Measurements from ENCODE around the gene CREB5.
"Not testable (repeated sequence)": the region's sequence is repeated elsewhere in the genome, so short reads cannot be mapped to it uniquely, and the experiment has no call there.

CREB5 gene

GRCh38 chr7:28532181-28532580, 119.9 kb downstream of the CREB5 start:
- Histone ChIP-seq H3K4me1 (ENCODE audit: insufficient read depth, low read length) (peaks cover 18% of the 10 kb centered on the region), H3K36me3 (ENCODE audit: insufficient read depth, low read length) (no peaks in the 10 kb centered on the region), H3K9ac (ENCODE audit: low read depth, low read length) (no peak overlapping the region), H3K9me3 (ENCODE audit: control insufficient read depth, insufficient read depth, low read length) (no peaks in the 10 kb centered on the region)

DNA sequence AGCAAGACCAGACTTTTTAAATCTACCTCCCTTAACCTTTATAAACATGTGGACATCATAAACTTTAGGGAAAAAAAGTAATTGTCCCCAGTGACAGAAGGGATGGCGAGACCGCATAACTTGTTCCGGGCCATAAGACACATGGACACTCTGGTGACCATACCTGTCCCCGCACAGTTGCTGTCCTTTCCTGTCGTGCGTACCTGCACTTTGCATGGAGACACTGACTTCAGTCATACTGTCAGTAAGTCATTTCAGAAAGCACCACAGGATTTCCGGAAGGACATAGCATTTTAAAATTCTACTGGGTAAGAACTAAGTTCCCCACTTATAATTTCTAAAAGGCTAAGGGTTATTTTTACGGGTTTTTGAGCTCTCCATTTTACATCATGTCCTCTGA, 120.9 kb downstream of the CREB5 start:
- peaks cover 18% of the 10 kb centered on the region for H3K4me1 ChIP-seq (ENCODE audit: insufficient read depth, low read length)
- H3K9ac ChIP-seq (ENCODE audit: low read depth, low read length), result no peak overlapping the region
- no peaks in the 10 kb centered on the region for H3K36me3 ChIP-seq (ENCODE audit: insufficient read depth, low read length)
- no peaks in the 10 kb centered on the region for H3K9me3 ChIP-seq (ENCODE audit: control insufficient read depth, insufficient read depth, low read length)

DNA sequence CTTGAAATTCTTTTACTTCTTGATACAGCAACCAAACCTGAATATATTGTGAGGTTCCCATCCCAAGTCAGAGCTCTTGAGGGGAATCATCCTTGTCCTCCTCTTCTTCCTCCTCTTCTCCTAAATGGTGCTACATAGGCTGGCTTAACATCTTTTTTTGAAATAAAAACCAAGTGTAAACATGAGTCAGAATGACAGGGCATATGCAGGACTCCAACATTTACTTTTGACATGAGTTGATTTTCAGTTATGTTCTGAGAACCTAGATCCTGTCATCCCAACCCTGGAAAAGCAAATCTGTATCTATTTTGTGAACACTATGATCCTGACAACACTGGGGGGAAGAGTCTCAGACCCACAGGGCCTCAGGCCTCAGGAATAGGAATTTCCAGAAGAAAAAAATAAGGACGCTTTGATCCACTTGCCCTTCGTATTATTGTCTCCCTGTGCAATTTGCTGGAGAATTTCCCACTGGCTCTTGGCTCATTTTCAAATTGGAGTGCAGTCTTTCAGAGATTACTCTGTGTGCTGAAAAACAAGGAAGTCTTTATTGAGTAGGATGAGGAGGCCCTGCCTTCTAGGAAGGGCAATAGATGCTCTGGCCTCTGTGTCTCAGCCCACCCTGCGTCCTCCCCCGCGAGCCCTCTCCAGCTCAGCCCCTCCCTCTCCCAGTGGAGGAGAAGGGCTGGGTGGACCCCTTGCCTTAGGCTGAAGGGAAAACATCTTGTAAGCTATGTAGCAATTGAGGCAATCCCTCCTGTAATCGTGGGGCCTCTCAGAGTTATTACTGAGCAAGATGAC, 121.6 kb downstream of the CREB5 start:
- peaks cover 18% of the 10 kb centered on the region for H3K4me1 ChIP-seq (ENCODE audit: insufficient read depth, low read length)
- no peak overlapping the region for H3K9ac ChIP-seq (ENCODE audit: low read depth, low read length)
- no peaks in the 10 kb centered on the region for H3K9me3 ChIP-seq (ENCODE audit: control insufficient read depth, insufficient read depth, low read length)
- no peaks in the 10 kb centered on the region for H3K36me3 ChIP-seq (ENCODE audit: insufficient read depth, low read length)

- Histone ChIP-seq H3K36me3 (ENCODE audit: insufficient read depth, low read length) (no peaks in the 10 kb centered on the region), H3K9ac (ENCODE audit: low read depth, low read length) (no peak overlapping the region), H3K4me1 (ENCODE audit: insufficient read depth, low read length) (peaks cover 5% of the 10 kb centered on the region)
These were observed 123.9 kb downstream of the CREB5 start for GRCh38 chr7:28536259-28536658.

DNA sequence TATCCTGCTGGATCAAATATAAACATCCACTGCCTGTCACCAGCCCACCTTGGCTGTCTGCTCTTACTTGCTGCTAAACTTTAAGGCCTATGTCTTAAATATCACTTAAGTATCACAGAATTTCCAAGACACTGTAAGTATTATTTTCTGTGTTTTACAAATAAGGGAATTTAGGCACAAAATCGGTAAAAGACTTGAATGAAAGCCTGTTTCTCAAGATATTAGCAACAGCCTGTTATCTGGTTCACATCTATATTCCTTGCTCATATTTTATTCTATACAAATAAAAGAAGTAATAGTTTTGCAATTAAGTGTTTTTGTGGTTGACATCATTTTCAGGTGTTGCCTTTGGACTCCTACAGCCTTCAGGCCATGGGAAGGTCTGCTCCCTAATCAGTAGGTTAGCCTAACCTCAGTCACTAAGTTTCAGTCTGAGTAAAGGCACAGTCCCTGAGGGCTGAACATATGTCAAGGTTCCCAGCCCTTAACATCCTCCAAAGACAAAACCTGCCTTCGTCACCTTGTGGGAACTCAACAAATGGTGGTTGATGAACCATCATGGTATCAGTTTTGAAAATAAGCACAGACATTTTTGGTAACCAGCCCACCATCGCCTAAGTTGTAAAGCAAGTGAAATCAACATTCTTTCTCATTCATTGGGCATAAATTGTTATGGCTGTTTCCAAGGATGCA, 127.1 kb downstream of the CREB5 start:
- Histone ChIP-seq H3K36me3 (ENCODE audit: insufficient read depth, low read length) (no peaks in the 10 kb centered on the region), H3K9me3 (ENCODE audit: control insufficient read depth, insufficient read depth, low read length) (no peaks in the 10 kb centered on the region), H3K4me1 (ENCODE audit: insufficient read depth, low read length) (peaks cover 5% of the 10 kb centered on the region)

More at GRCh38 chr7:28536259-28536658, 123.9 kb downstream of the CREB5 start:
- H3K9me3 ChIP-seq (ENCODE audit: control insufficient read depth, insufficient read depth, low read length), result no peaks in the 10 kb centered on the region

DNA sequence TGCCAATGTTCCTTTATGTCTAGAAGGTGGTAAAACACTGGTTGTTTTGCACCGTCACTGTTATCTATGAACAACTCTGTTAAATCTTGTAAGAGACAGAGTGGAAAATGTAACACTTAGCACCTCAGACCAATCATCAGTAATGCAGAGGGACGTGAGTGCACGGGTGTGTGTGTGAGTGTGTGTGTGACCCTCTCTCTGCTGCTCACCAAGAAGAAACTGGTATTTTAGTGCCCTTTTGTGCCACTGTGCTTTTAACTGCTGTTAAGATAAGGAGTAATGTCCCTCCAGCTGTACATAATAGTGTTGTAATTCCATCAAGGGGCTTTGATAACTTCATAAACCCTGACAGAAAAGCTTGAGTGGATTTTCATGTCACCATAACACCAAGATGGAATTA, 130.1 kb downstream of the CREB5 start:
- Histone ChIP-seq H3K36me3 (ENCODE audit: insufficient read depth, low read length) (no peaks in the 10 kb centered on the region), H3K9ac (ENCODE audit: low read depth, low read length) (no peak overlapping the region), H3K4me1 (ENCODE audit: insufficient read depth, low read length) (no peaks in the 10 kb centered on the region), H3K9me3 (ENCODE audit: control insufficient read depth, insufficient read depth, low read length) (no peaks in the 10 kb centered on the region; the same call in 1 of the 2 replicates)

More for the DNA sequence above, 127.1 kb downstream of the CREB5 start:
- H3K9ac ChIP-seq (ENCODE audit: low read depth, low read length), result no peak overlapping the region

DNA sequence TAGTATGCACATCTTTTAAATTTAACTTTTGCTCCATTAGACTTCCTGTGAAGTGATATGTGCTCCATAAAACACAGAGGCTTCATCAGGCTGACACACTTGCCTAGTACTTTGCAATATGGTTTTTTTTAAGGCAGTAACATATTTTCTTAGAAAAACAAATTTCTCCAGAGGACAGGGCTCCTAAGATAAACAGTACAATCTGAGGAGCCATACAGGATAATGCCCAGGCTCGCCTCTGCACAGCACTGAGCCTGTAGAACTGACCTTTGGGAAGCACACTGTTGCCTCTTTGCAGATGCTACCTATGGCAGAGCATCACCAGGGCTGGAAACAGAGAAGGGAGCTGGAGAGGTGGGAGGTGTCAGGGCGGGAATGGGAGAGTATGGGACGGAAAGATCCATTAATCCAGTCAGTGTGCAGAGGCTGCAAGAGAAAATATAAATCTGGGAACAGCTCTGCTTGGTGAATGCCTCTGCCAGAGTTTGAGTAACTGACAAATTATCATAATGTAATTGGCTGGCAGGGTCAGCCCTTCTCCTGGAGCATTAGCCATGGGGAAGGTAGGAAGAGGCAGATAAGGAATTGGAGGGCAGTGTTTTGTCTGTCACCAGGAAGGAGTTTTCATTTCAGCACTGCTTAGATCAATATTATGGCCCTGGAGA, 132.3 kb downstream of the CREB5 start:
- Histone ChIP-seq H3K9me3 (ENCODE audit: control insufficient read depth, insufficient read depth, low read length) (no peaks in the 10 kb centered on the region; the same call in 1 of the 2 replicates), H3K9ac (ENCODE audit: low read depth, low read length) (no peak overlapping the region), H3K36me3 (ENCODE audit: insufficient read depth, low read length) (no peaks in the 10 kb centered on the region), H3K4me1 (ENCODE audit: insufficient read depth, low read length) (no peaks in the 10 kb centered on the region)

DNA sequence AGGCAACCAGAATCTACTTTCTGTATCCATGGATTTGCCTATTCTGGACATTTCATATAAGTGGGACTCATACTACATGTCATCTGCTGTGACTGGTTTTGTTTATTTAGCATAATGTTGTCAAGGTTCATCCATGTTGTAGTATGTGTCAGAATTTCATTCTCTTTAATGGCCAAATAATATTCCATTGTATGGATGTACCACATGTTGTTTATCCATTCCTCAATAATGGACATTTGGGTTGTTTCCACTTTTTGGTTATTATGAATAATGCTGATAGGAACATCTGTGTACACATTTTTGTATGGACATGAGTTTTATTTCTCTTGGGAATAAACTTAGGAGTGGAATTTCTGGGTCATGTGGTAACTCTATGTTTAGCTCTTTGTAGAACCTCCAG, 133.7 kb downstream of the CREB5 start:
- Histone ChIP-seq H3K4me1 (ENCODE audit: insufficient read depth, low read length) (no peaks in the 10 kb centered on the region), H3K9ac (ENCODE audit: low read depth, low read length) (no peak overlapping the region), H3K9me3 (ENCODE audit: control insufficient read depth, insufficient read depth, low read length) (no peaks in the 10 kb centered on the region; the same call in 1 of the 2 replicates), H3K36me3 (ENCODE audit: insufficient read depth, low read length) (no peaks in the 10 kb centered on the region)

DNA sequence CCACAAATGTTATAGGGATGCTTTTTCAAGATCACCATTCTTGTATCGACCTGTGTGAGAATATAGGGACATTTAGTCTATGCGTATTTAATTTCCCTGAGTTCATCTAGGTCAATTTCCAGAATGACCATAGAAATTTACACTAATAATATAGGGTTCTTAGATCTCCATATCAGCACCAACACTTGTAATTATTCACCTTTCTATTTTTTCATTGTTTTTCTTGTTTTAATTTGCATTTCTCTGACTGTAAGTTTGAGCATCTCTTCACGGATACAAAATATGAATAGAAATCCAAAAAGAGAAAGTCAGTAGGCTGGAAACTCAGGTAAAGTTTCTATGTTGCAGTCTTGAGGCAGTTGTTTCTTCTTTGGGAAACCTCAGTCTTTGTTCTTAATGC, 134.8 kb downstream of the CREB5 start:
- Histone ChIP-seq H3K4me1 (ENCODE audit: insufficient read depth, low read length) (no peaks in the 10 kb centered on the region), H3K9ac (ENCODE audit: low read depth, low read length) (no peak overlapping the region), H3K36me3 (ENCODE audit: insufficient read depth, low read length) (no peaks in the 10 kb centered on the region), H3K9me3 (ENCODE audit: control insufficient read depth, insufficient read depth, low read length) (no peaks in the 10 kb centered on the region; the same call in 1 of the 2 replicates)

DNA sequence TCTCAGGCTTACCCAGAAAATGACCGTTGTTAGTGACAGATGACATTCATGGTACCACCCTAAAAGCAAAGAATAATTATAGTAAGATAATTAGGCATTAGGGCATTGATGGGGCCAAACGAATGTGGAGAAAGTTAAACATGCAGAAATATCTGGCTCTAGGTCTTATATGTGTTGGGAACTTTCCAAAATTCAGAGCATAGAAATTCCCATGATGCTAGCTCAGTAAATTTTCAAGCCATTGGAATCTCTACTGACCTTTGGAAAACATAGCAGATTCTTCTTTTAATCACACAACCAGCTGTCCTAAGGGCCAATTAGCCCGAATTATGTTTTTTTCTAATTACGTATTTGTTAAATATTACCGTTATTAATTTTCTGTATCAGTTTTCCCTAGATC, 136.1 kb downstream of the CREB5 start:
- Histone ChIP-seq H3K9ac (ENCODE audit: low read depth, low read length) (no peak overlapping the region), H3K4me1 (ENCODE audit: insufficient read depth, low read length) (no peaks in the 10 kb centered on the region), H3K9me3 (ENCODE audit: control insufficient read depth, insufficient read depth, low read length) (no peaks in the 10 kb centered on the region; the same call in 1 of the 2 replicates), H3K36me3 (ENCODE audit: insufficient read depth, low read length) (no peaks in the 10 kb centered on the region)

DNA sequence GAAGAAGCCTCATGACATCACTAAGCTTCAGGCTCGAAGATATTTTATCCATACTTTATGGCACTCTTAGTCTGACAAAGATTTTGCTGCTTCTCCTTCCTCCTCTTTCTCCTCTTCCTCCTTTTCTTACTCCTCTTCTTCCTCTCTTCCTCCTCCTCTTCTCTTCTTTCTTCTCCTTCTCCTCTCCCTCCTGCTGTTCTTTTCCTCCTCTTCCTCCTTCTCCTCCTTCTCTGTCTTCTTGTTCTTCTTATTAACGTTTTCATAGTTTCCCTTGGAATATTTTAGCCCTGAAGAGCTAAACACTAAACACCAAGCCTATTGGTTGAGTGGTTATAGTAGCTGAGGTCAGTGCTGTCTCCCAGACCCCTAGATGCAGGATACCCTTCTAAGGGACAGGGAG, 137.7 kb downstream of the CREB5 start:
- H3K9me3 ChIP-seq (ENCODE audit: control insufficient read depth, insufficient read depth, low read length), result no peaks in the 10 kb centered on the region; the same call in 1 of the 2 replicates
- no peak overlapping the region for H3K9ac ChIP-seq (ENCODE audit: low read depth, low read length)
- no peaks in the 10 kb centered on the region for H3K36me3 ChIP-seq (ENCODE audit: insufficient read depth, low read length)
- H3K4me1 ChIP-seq (ENCODE audit: insufficient read depth, low read length), result no peaks in the 10 kb centered on the region

GRCh38 chr7:28550580-28551186, 138.4 kb downstream of the CREB5 start:
- Histone ChIP-seq H3K9ac (ENCODE audit: low read depth, low read length) (no peak overlapping the region), H3K4me1 (ENCODE audit: insufficient read depth, low read length) (no peaks in the 10 kb centered on the region), H3K9me3 (ENCODE audit: control insufficient read depth, insufficient read depth, low read length) (no peaks in the 10 kb centered on the region; the same call in 1 of the 2 replicates), H3K36me3 (ENCODE audit: insufficient read depth, low read length) (no peaks in the 10 kb centered on the region)

- Histone ChIP-seq H3K9me3 (ENCODE audit: control insufficient read depth, insufficient read depth, low read length) (no peaks in the 10 kb centered on the region; the same call in 1 of the 2 replicates), H3K4me1 (ENCODE audit: insufficient read depth, low read length) (no peaks in the 10 kb centered on the region), H3K36me3 (ENCODE audit: insufficient read depth, low read length) (no peaks in the 10 kb centered on the region), H3K9ac (ENCODE audit: low read depth, low read length) (no peak overlapping the region)
These were observed 139.0 kb downstream of the CREB5 start for GRCh38 chr7:28551331-28551730.

DNA sequence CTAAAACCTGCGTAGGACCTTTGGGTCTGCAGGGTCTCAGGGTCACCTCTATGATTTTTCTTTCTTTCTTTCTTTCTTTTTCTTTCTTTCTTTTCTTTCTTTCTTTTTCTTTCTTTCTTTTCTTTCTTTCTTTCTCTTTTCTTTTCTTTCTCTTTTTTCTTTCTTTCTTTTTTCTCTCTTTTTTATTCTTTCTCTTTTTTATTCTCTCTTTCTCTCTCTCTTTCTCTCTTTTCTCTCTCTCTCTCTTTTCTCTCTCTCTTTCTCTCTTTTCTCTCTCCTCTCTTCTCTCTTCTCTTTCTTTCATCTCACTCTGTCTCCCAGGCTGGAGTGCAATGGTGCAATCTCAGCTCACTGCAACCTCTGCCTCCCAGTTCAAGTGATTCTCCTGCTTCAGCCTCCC, 139.4 kb downstream of the CREB5 start:
- H3K4me1 ChIP-seq (ENCODE audit: insufficient read depth, low read length); H3K36me3 ChIP-seq (ENCODE audit: insufficient read depth, low read length); H3K9ac ChIP-seq (ENCODE audit: low read depth, low read length); H3K9me3 ChIP-seq (ENCODE audit: control insufficient read depth, insufficient read depth, low read length): not testable (repeated sequence)
